Esophagus muscularis mucosa (tissue), 4 donors: ENCODE measurements around the gene ANKRD11. TPM values are rescaled to one million over a fixed set of nuclear protein-coding genes. Genes with fewer than 3 reads are reported as not detected.

ENCODE experiments used
- DNase-seq: peaks from one replicate; pipeline ENCODE4 v3.0.0-alpha.2; 2017; ENCODE audit errors: extremely low spot score
- H3K27ac ChIP-seq, 4 donors: fragments of 200-600 bp; sonication (generic); replicated peaks in 1 of 4; 1 replicate in 3 of 4; 2 replicates in 1 of 4; pipeline ENCODE4 v1.5.1; 2016 to 2019; ENCODE audit warnings: mild to moderate bottlenecking in 1 of 4
- H3K27me3 ChIP-seq, 4 donors: fragments of 200-600 bp; sonication (generic); one replicate each; pipeline versions ENCODE4 v1.5.1 to v1.6.0; 2016 to 2019
- H3K36me3 ChIP-seq, 4 donors: fragments of 200-600 bp; sonication (generic); one replicate each; pipeline ENCODE4 v1.5.1; 2016 to 2019
- H3K4me1 ChIP-seq, 4 donors: fragments of 200-600 bp; sonication (generic); one replicate each; pipeline ENCODE4 v1.5.1; 2016 to 2019
- H3K4me3 ChIP-seq, 4 donors: fragments of 200-600 bp; sonication (generic); 1 replicate in 2 of 4; 2 replicates in 2 of 4; pipeline ENCODE4 v1.5.1; 2016 to 2019; ENCODE audit warnings: mild to moderate bottlenecking in 4 of 4, moderate library complexity in 1 of 4
- H3K9me3 ChIP-seq, 4 donors: fragments of 200-600 bp; sonication (generic); 1 replicate in 3 of 4; 2 replicates in 1 of 4; pipeline ENCODE4 v1.5.1; 2016 to 2019
- CTCF ChIP-seq, 3 experiments: fragments of 200-600 bp in 2 of 3; fragments of 450-650 bp in 1 of 3; sonication (generic) in 2 of 3; IDR thresholded peaks; one replicate each; pipeline ENCODE4 v1.5.1; 2017 to 2019; ENCODE audit warnings: antibody characterized with exemption in 3 of 3, mild to moderate bottlenecking in 2 of 3, moderate library complexity in 1 of 3
- EP300 ChIP-seq: sonication (generic); formaldehyde crosslinking; IDR thresholded peaks from one replicate; pipeline ENCODE4 v1.6.1; 2017; ENCODE audit warnings: antibody characterized with exemption
- POLR2A ChIP-seq: fragments of 450-650 bp; IDR thresholded peaks from one replicate; pipeline ENCODE4 v1.6.1; 2017; ENCODE audit warnings: antibody characterized with exemption, moderate library complexity, mild to moderate bottlenecking, low read depth
- POLR2AphosphoS5 ChIP-seq, 2 donors: sonication (generic); formaldehyde crosslinking; IDR thresholded peaks; one replicate each; pipeline ENCODE4 v1.6.1; 2017; ENCODE audit warnings: antibody characterized with exemption in 2 of 2
- WGBS: methylation state at CpG from one replicate; pipeline ENCODE4 v1.1.5; 2018; 5-methylcytosine and 5-hydroxymethylcytosine counted together
- intact Hi-C: fragments of 100-400 bp; cut with DNase I; formaldehyde crosslinking; loops from one replicate; pipeline ENCODE4 v1.15.1; 2023
- total RNA-seq, 4 donors: library from RNA; depleted of rRNA; stranded (reverse); fragments of >200 nt; gene quantifications; one replicate each; pipeline versions ENCODE4 v1.1.0 to v1.2.1, GENCODE V29; 2016

ANKRD11 gene
- total RNA-seq, 4 donors from 2014 or later = 60.8 to 119 (median 105) TPM

DNA sequence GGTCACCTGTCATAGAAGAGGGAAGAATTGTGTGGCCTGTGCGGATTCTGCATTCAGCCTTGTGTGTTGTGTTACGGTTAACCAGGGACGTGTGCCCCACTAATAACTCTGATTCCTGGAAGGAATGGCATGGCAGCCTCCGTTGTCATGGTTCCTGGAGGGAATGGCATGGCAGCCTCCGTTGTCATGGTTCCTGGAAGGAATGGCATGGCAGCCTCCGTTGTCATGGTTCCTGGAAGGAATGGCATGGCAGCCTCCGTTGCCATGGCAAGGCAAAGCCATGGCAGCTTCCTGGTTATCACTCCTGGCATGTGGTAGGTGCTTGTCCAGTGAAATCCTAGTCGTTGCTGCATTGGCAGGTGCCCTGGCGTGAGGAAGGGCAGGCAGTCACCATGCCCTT, 26.8 kb upstream of the ANKRD11 start:
- Histone ChIP-seq H3K4me3 (no peak overlapping the region), H3K4me1 (no peaks in the 10 kb centered on the region), H3K27me3 (no peaks in the 10 kb centered on the region), H3K36me3 (peaks cover 63 to 100% (median 87%) of the 10 kb centered on the region in 4 donors), H3K9me3 (no peaks in the 10 kb centered on the region), H3K27ac (no peak overlapping the region)
- DNase-seq = no peak
- intact Hi-C loops = no loop called here
- TF ChIP-seq POLR2AphosphoS5 (IDR thresholded peaks at IDR 0.05) (no peak), CTCF (IDR thresholded peaks at IDR 0.05) (no peak), POLR2A (no peak), EP300 (no peak)
- 73% methylated on average over 9 of the region's 9 CpGs for WGBS

DNA sequence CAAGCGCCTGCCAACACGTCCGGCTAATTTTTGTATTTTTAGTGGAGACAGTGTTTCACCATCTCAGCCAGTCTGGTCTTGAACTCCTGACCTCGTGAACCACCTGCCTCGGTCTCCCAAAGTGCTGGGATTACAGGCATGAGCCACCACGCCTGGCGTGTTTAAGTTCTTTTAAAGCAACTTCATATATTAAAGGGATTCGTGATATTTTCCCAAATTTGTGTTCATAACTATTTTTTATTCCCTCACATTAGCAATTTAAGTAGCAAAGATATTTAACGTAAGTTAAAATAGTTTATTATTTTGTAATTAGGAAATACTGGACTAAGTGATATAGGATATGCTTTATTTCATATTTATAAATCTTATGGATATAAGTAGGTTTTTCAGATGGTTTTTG, 22.1 kb upstream of the ANKRD11 start:
- 90% methylated on average over 9 of the region's 9 CpGs for WGBS
- no peak for TF ChIP-seq EP300
- TF ChIP-seq CTCF (IDR thresholded peaks at IDR 0.05) = no peak
- TF ChIP-seq POLR2AphosphoS5 (IDR thresholded peaks at IDR 0.05) = no peak
- no peak for TF ChIP-seq POLR2A
- H3K27ac ChIP-seq = no peak overlapping the region
- DNase-seq = no peak
- H3K27me3 ChIP-seq = no peaks in the 10 kb centered on the region
- no peaks in the 10 kb centered on the region for H3K9me3 ChIP-seq
- intact Hi-C loops = no loop called here
- no peak overlapping the region for H3K4me3 ChIP-seq
- peaks cover 48 to 73% (median 65%) of the 10 kb centered on the region in 4 donors for H3K36me3 ChIP-seq
- H3K4me1 ChIP-seq = peaks cover 10 to 18% (median 16%) of the 10 kb centered on the region in 4 donors

DNA sequence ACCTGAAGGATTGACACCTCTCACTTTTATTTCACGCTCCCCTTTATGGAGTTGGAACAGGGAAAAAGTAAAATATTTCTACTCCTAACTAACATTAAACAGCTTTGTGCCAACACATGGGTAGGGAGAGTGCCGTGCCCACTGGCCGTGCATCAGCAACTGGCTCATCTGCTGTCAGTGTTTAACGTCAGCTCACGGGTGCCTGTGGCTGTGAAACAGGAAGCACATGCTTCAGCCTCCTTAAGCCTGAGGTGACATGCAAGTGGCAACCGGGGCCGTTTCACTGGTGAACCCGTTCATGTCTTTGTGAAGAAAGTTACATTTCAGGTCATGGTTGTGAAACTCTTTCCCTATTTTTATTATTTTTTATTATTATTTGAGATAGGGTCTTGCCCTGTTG, 21.0 kb upstream of the ANKRD11 start:
- peaks cover 42 to 63% (median 56%) of the 10 kb centered on the region in 4 donors for H3K36me3 ChIP-seq
- intact Hi-C loops = no loop called here
- WGBS = 70% methylated on average over 8 of the region's 8 CpGs

DNA sequence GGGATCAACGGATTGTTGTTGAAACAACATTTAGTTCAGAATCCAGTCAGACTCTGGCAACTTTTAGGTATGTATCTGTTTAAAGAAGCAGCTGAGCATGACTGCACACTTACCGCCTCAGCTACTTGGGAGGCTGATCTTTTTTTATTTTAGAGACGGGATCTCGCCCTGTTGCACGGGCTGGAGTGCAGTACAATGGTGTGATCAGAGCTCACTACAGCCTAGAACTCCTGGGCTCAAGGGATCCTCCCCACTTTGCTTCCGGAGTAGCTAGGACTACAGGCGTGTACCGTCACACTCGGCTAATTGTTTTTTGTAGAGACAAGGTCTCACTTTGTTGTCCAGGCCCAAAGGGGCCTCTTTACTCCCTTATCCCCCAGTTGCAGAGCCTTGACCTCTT, 20.2 kb upstream of the ANKRD11 start:
- no peaks in the 10 kb centered on the region for H3K27me3 ChIP-seq
- WGBS = 89% methylated on average over 9 of the region's 9 CpGs
- no peak overlapping the region for H3K27ac ChIP-seq
- H3K36me3 ChIP-seq = peaks cover 35 to 54% (median 49%) of the 10 kb centered on the region in 4 donors
- H3K4me1 ChIP-seq = peaks cover 27 to 37% (median 35%) of the 10 kb centered on the region in 4 donors
- DNase-seq = no peak
- no peak overlapping the region for H3K4me3 ChIP-seq
- TF ChIP-seq EP300 (no peak), CTCF (IDR thresholded peaks at IDR 0.05) (no peak), POLR2A (no peak), POLR2AphosphoS5 (IDR thresholded peaks at IDR 0.05) (no peak)
- intact Hi-C loops = no loop called here
- H3K9me3 ChIP-seq = no peaks in the 10 kb centered on the region

More for the DNA sequence above, 21.0 kb upstream of the ANKRD11 start:
- H3K9me3 ChIP-seq = no peaks in the 10 kb centered on the region
- no peak for TF ChIP-seq CTCF (IDR thresholded peaks at IDR 0.05)
- TF ChIP-seq POLR2AphosphoS5 (IDR thresholded peaks at IDR 0.05) = no peak
- TF ChIP-seq EP300 = no peak
- TF ChIP-seq POLR2A = no peak
- peaks cover 19 to 29% (median 27%) of the 10 kb centered on the region in 4 donors for H3K4me1 ChIP-seq
- H3K4me3 ChIP-seq = no peak overlapping the region
- DNase-seq = no peak
- H3K27ac ChIP-seq = no peak overlapping the region
- H3K27me3 ChIP-seq = no peaks in the 10 kb centered on the region
